Measurements from ENCODE around the gene LRRC57. TPM values are rescaled to one million over a fixed set of nuclear protein-coding genes. Genes with fewer than 3 reads are reported as not detected.
"Not testable (repeated sequence)": the region's sequence is repeated elsewhere in the genome, so short reads cannot be mapped to it uniquely, and the experiment has no call there.

LRRC57 gene
- total and polyA plus RNA-seq, 2 of the 8 experiments (the other 6 are each of a cell fraction or from before 2014, with no cell fraction given), result 5.0 to 12.7 TPM

GRCh38 chr15:42556550-42557207 is 8.1 kb upstream of the LRRC57 start:
- H3K27ac ChIP-seq (ENCODE audit: low read depth, low read length); H3K23ac ChIP-seq (ENCODE audit: insufficient read length); H3K23me2 ChIP-seq (ENCODE audit: low read depth, low read length); H3K4me2 ChIP-seq (ENCODE audit: insufficient read depth in 1 of 2, low read depth in 2 of 2, low read length in 2 of 2); FAIRE-seq; H2BK20ac ChIP-seq (ENCODE audit: low read length); H2BK12ac ChIP-seq (ENCODE audit: low read depth, low read length); H3K79me1 ChIP-seq (ENCODE audit: low read depth, low read length); H3K56ac ChIP-seq (replicated peaks; ENCODE audit: insufficient read length, low read depth, low read length); H2AK5ac ChIP-seq (ENCODE audit: low read depth, low read length); H4K91ac ChIP-seq (replicated peaks; ENCODE audit: insufficient read length, low read length); H3K4me3 ChIP-seq (ENCODE audit: extremely low read depth in 1 of 4, insufficient read depth in 2 of 4, low read depth in 3 of 4, low read length in 4 of 4); H3K9me3 ChIP-seq (ENCODE audit: insufficient read depth in 2 of 2, low read depth in 1 of 2, low read length in 1 of 2); H2BK15ac ChIP-seq (ENCODE audit: low read length); H2BK5ac ChIP-seq (ENCODE audit: low read depth, low read length); H4K5ac ChIP-seq (ENCODE audit: insufficient read length, low read depth, low read length); H2AFZ ChIP-seq (ENCODE audit: low read length); H3K14ac ChIP-seq (ENCODE audit: insufficient read length); H3K18ac ChIP-seq (ENCODE audit: extremely low read depth, low read length); DNase-seq (ENCODE audit: low read depth in 1 of 2, low spot score in 2 of 2); H3K4ac ChIP-seq (replicated peaks; ENCODE audit: insufficient read length, low read depth, low read length); H4K20me1 ChIP-seq (replicated peaks in 1 of 2; ENCODE audit: control insufficient read depth in 1 of 2, insufficient read depth in 2 of 2, low read length in 2 of 2); H3K4me1 ChIP-seq (replicated peaks in 1 of 4; ENCODE audit: control insufficient read depth in 3 of 4, insufficient read depth in 4 of 4, low read length in 3 of 4); H3K9ac ChIP-seq (replicated peaks in 1 of 4; ENCODE audit: extremely low read depth in 1 of 4, low read depth in 3 of 4, low read length in 3 of 4); H3K27me3 ChIP-seq (replicated peaks in 1 of 4; ENCODE audit: control insufficient read depth in 3 of 4, extremely low read depth in 1 of 4, insufficient read depth in 3 of 4, low read length in 3 of 4); H2BK120ac ChIP-seq (replicated peaks; ENCODE audit: low read depth, low read length); H4K8ac ChIP-seq (ENCODE audit: extremely low read depth, insufficient read depth, low read length): not testable (repeated sequence)
- ChIA-PET POLR2A (ENCODE audit: partially characterized antibody) (interaction anchor here (0.6 kb wide), 1 partner anchor 43 kb away, joined by 4 read pairs; no protein-coding TSS in a partner anchor), CTCF (ENCODE audit: partially characterized antibody) (interaction anchor here (0.6 kb wide), 2 partner anchors 30 to 562 kb away, joined by 3 read pairs; no protein-coding TSS in a partner anchor)
- Histone ChIP-seq H3K79me2 (ENCODE audit: control insufficient read depth in 1 of 2, insufficient read depth in 2 of 2, low read length in 2 of 2) (peaks cover 0 to 26% of the 10 kb centered on the region in 2 experiments; a peak in 2 of 4 replicates), H3K36me3 (ENCODE audit: control insufficient read depth in 2 of 4, insufficient read depth in 4 of 4, low read length in 3 of 4) (peaks cover 0 to 24% (median 16%) of the 10 kb centered on the region in 4 experiments; a peak in 5 of 8 replicates)
- 98% methylated on average over 11 of the region's 12 CpGs; no CpG with 5 or more reads in 1 of the 2 experiments for WGBS, 2 experiments (ENCODE audit: extremely low coverage in 1 of 2, insufficient coverage in 1 of 2, insufficient read length in 1 of 2, insufficient replicate concordance in 2 of 2, low coverage in 1 of 2, low lambda C conversion rate in 2 of 2, missing lambda C conversion rate in 1 of 2)
